ENCODE results near the gene RBM28. TPM values are rescaled to one million over a fixed set of nuclear protein-coding genes. Genes with fewer than 3 reads are reported as not detected.

The RBM28 gene
- total RNA-seq, 2 donors from 2014 or later = 12.7 to 15.1 TPM

GRCh38 chr7:128279124-128279713 is 64.5 kb downstream of the RBM28 start:
- Histone ChIP-seq H3K9me3 (peaks cover 0 to 17% of the 10 kb centered on the region in 2 donors), H3K36me3 (no peaks in the 10 kb centered on the region), H3K4me3 (no peak overlapping the region), H3K27ac (no peak overlapping the region), H3K27me3 (no peaks in the 10 kb centered on the region), H3K4me1 (no peaks in the 10 kb centered on the region)
- TF ChIP-seq CTCF (IDR thresholded peaks at IDR 0.05) = no peak
- DNase-seq (ENCODE audit: low spot score) = no peak

GRCh38 chr7:128278366-128278765 is 65.3 kb downstream of the RBM28 start:
- H3K9me3 ChIP-seq = peaks cover 0 to 17% of the 10 kb centered on the region in 2 donors
- H3K27ac ChIP-seq = no peak overlapping the region
- TF ChIP-seq CTCF (IDR thresholded peaks at IDR 0.05) = no peak
- no peak overlapping the region for H3K4me3 ChIP-seq
- H3K4me1 ChIP-seq = no peaks in the 10 kb centered on the region
- DNase-seq (ENCODE audit: low spot score) = no peak
- H3K36me3 ChIP-seq = no peaks in the 10 kb centered on the region
- no peaks in the 10 kb centered on the region for H3K27me3 ChIP-seq

GRCh38 chr7:128275681-128276080 is 68.0 kb downstream of the RBM28 start:
- H3K36me3 ChIP-seq = no peaks in the 10 kb centered on the region
- H3K27ac ChIP-seq = no peak overlapping the region
- no peak for TF ChIP-seq CTCF (IDR thresholded peaks at IDR 0.05)
- peaks cover 0 to 17% of the 10 kb centered on the region in 2 donors for H3K9me3 ChIP-seq
- no peak overlapping the region for H3K4me3 ChIP-seq
- no peaks in the 10 kb centered on the region for H3K27me3 ChIP-seq
- H3K4me1 ChIP-seq = peaks cover 0 to 16% of the 10 kb centered on the region in 2 donors
- DNase-seq (ENCODE audit: low spot score) = no peak

GRCh38 chr7:128274884-128275603 is 68.7 kb downstream of the RBM28 start:
- Histone ChIP-seq H3K9me3 (peaks cover 0 to 11% of the 10 kb centered on the region in 2 donors), H3K27ac (no peak overlapping the region), H3K4me1 (peaks cover 0 to 19% of the 10 kb centered on the region in 2 donors), H3K36me3 (no peaks in the 10 kb centered on the region), H3K4me3 (no peak overlapping the region), H3K27me3 (no peaks in the 10 kb centered on the region)
- no peak for DNase-seq (ENCODE audit: low spot score)
- no peak for TF ChIP-seq CTCF (IDR thresholded peaks at IDR 0.05)

- DNase-seq (ENCODE audit: low spot score) = no peak
- Histone ChIP-seq H3K9me3 (peaks cover 0 to 4% of the 10 kb centered on the region in 2 donors), H3K36me3 (no peaks in the 10 kb centered on the region), H3K27ac (no peak overlapping the region), H3K4me3 (no peak overlapping the region), H3K4me1 (peaks cover 0 to 19% of the 10 kb centered on the region in 2 donors), H3K27me3 (no peaks in the 10 kb centered on the region)
- TF ChIP-seq CTCF (IDR thresholded peaks at IDR 0.05) = no peak
These were observed 69.3 kb downstream of the RBM28 start for GRCh38 chr7:128274246-128274883.

Data from right atrium auricular region (tissue), 2 donors.